CD4-positive, alpha-beta memory T cell (primary cell): ENCODE measurements around the gene CHPF2. TPM values are rescaled to one million over a fixed set of nuclear protein-coding genes. Genes with fewer than 3 reads are reported as not detected.

Experiments used
- CTCF ChIA-PET: fragments of 350-600 bp; sonication (Branson Sonifier 250); formaldehyde crosslinking; loops from one replicate; lab custom pipeline; 2021; ENCODE audit warnings: inconsistent platforms; ENCODE audit not compliant: partially characterized antibody; lab: Charles Lee
- POLR2A ChIA-PET: fragments of 350-600 bp; sonication (Branson Sonifier 250); formaldehyde crosslinking; loops from one replicate; lab custom pipeline; 2021; ENCODE audit not compliant: partially characterized antibody; lab: Charles Lee
- DNase-seq, 5 donors: peaks; one replicate each; pipeline versions ENCODE4 v3.0.0 to v3.0.0-alpha.2; 2020 to 2022; ENCODE audit warnings: mixed read lengths in 1 of 5
- H3K27ac ChIP-seq: one replicate; pipeline ENCODE4 v1.7.0; 2013; ENCODE audit warnings: low read depth, low read length
- H3K27me3 ChIP-seq: 2 replicates; pipeline ENCODE4 v1.7.0; 2013; ENCODE audit warnings: mild to moderate bottlenecking, low read length, moderate library complexity; ENCODE audit not compliant: insufficient read depth
- H3K36me3 ChIP-seq: 2 replicates; pipeline ENCODE4 v1.7.0; 2013; ENCODE audit warnings: mild to moderate bottlenecking, low read length, moderate library complexity; ENCODE audit not compliant: insufficient read depth
- H3K4me1 ChIP-seq: 2 replicates; pipeline ENCODE4 v1.7.0; 2013; ENCODE audit warnings: mild to moderate bottlenecking, low read length, moderate library complexity; ENCODE audit not compliant: insufficient read depth
- H3K4me3 ChIP-seq, 2 donors: one replicate each; pipeline ENCODE4 v1.7.0; 2013; ENCODE audit warnings: low read length in 2 of 2, mild to moderate bottlenecking in 1 of 2
- H3K9me3 ChIP-seq, 2 donors: one replicate each; pipeline ENCODE4 v1.7.0; 2013; ENCODE audit warnings: low read length in 2 of 2, control low read depth in 1 of 2; ENCODE audit not compliant: control insufficient read depth in 1 of 2
- H3K27ac Mint-ChIP-seq, 7 donors: one replicate each; pipeline ENCODE4 v1.8.0; 2020 to 2021; ENCODE audit warnings: mixed read lengths in 7 of 7, mild to moderate bottlenecking in 6 of 7, inconsistent platforms in 3 of 7, moderate library complexity in 3 of 7
- H3K27me3 Mint-ChIP-seq, 2 donors: one replicate each; pipeline ENCODE4 v1.8.0; 2020 to 2021; ENCODE audit warnings: mixed read lengths in 2 of 2
- H3K36me3 Mint-ChIP-seq, 2 donors: one replicate each; pipeline ENCODE4 v1.8.0; 2020 to 2021; ENCODE audit warnings: mixed read lengths in 2 of 2, inconsistent platforms in 1 of 2, mild to moderate bottlenecking in 1 of 2
- H3K4me1 Mint-ChIP-seq, 4 donors: one replicate each; pipeline ENCODE4 v1.8.0; 2020 to 2021; ENCODE audit warnings: mixed read lengths in 4 of 4, mild to moderate bottlenecking in 1 of 4
- H3K4me3 Mint-ChIP-seq, 8 donors: one replicate each; pipeline ENCODE4 v1.8.0; 2020 to 2021; ENCODE audit warnings: mixed read lengths in 8 of 8, mild to moderate bottlenecking in 7 of 8, moderate library complexity in 6 of 8, inconsistent platforms in 3 of 8
- H3K9me3 Mint-ChIP-seq, 8 donors: one replicate each; pipeline ENCODE4 v1.8.0; 2020 to 2021; ENCODE audit warnings: mixed read lengths in 8 of 8, mild to moderate bottlenecking in 5 of 8, inconsistent platforms in 3 of 8, moderate library complexity in 1 of 8
- intact Hi-C: fragments of 100-400 bp; cut with micrococcal nuclease; formaldehyde crosslinking; loops from one replicate; pipeline ENCODE4 v1.15.1; 2023
- polyA plus RNA-seq, 2 donors: library from polyadenylated mRNA; unstranded; fragments of 300-500 nt; fragmentation: Illumina TruSeq; gene quantifications; one replicate each; pipeline ENCODE4 v1.2.3, GENCODE V29; 2021
- total RNA-seq, 2 experiments: library from RNA; stranded (reverse); gene quantifications; one replicate each; pipeline ENCODE4 v1.2.3, GENCODE V29; 2021

Gene CHPF2
- total RNA-seq (10 to 100 TPM; 52.2 to 52.3 TPM), polyA plus RNA-seq (10 to 100 TPM; 25.3 to 28.6 TPM)

GRCh38 chr7:151232091-151232916 lies at the start of gene CHPF2:
CHPF2 (plus strand) TSS chr7:151232483; CDS start chr7:151234012, 1,529 bp downstream.
- POLR2A ChIA-PET, result interaction anchor here (0.9 to 3.6 kb wide), 6 partner anchors 11 to 115 kb away, joined by 3 to 50 read pairs (median 4); no protein-coding TSS in a partner anchor

GRCh38 chr7:151185762-151186639 lies 46.3 kb upstream of the CHPF2 start:
- Mint-ChIP-seq H3K27ac (no peak overlapping the region), H3K27me3 (peaks cover 0 to 2% of the 10 kb centered on the region in 2 donors), H3K4me3 (no peak overlapping the region), H3K36me3 (no peaks in the 10 kb centered on the region), H3K4me1 (no peaks in the 10 kb centered on the region), H3K9me3 (peaks cover 0 to 1% (median 0%) of the 10 kb centered on the region in 8 donors)
- intact Hi-C loops, result no loop called here
- Histone ChIP-seq H3K36me3 (no peaks in the 10 kb centered on the region), H3K9me3 (no peaks in the 10 kb centered on the region), H3K4me3 (no peak overlapping the region), H3K27ac (no peak overlapping the region), H3K27me3 (no peaks in the 10 kb centered on the region), H3K4me1 (no peaks in the 10 kb centered on the region)
- ChIA-PET CTCF (interaction anchor here (1.0 kb wide), 1 partner anchor 41 kb away, joined by 3 read pairs; the partner anchor contains the start of gene ABCF2), POLR2A (no interaction called here)
- DNase-seq, result no peak

More at GRCh38 chr7:151232091-151232916, at the start of gene CHPF2:
- no peaks in the 10 kb centered on the region for H3K27me3 Mint-ChIP-seq
- Histone ChIP-seq H3K27ac (peak within 1 kb of the TSS; percentile 85), H3K4me3 (peak within 1 kb of the TSS; percentile 75 to 94), H3K9me3 (no peaks in the 10 kb centered on the region), H3K4me1 (peaks cover 38% of the 10 kb centered on the region), H3K27me3 (no peaks in the 10 kb centered on the region), H3K36me3 (peaks cover 22% of the 10 kb centered on the region)
- DNase-seq, result peak; percentile 83 to 90 (median 87)
- no peaks in the 10 kb centered on the region for H3K9me3 Mint-ChIP-seq
- H3K36me3 Mint-ChIP-seq, result peaks cover 11 to 28% of the 10 kb centered on the region in 2 donors
- CTCF ChIA-PET, result interaction anchor here (2.1 kb wide), 1 partner anchor 11 kb away, joined by 16 read pairs; no protein-coding TSS in a partner anchor
- intact Hi-C loops, result loop anchor here (1.0 to 5.0 kb wide), 3 partner anchors 12 to 400 kb away; partner anchors contain the start of genes FASTK and TMUB1
- H3K4me1 Mint-ChIP-seq, result peaks cover 18 to 55% (median 33%) of the 10 kb centered on the region in 4 donors
- H3K4me3 Mint-ChIP-seq, result peak within 1 kb of the TSS; percentile 98 to 100 (median 99)
- peak within 1 kb of the TSS; percentile 95 to 99 (median 98) for H3K27ac Mint-ChIP-seq

- no peak within 1 kb of the TSS for H3K4me3 Mint-ChIP-seq
- H3K36me3 Mint-ChIP-seq, result no peaks in the 10 kb centered on the region
- intact Hi-C loops, result no loop called here
- no peaks in the 10 kb centered on the region for H3K36me3 ChIP-seq
- CTCF ChIA-PET, result no interaction called here
- H3K27me3 Mint-ChIP-seq, result peaks cover 0 to 2% of the 10 kb centered on the region in 2 donors
- POLR2A ChIA-PET, result no interaction called here
- no peak for DNase-seq
- H3K4me3 ChIP-seq, result no peak within 1 kb of the TSS
- H3K9me3 ChIP-seq, result no peaks in the 10 kb centered on the region
- H3K27ac ChIP-seq, result no peak within 1 kb of the TSS
- no peak within 1 kb of the TSS for H3K27ac Mint-ChIP-seq
- H3K9me3 Mint-ChIP-seq, result peaks cover 0 to 1% (median 0%) of the 10 kb centered on the region in 8 donors
- H3K27me3 ChIP-seq, result no peaks in the 10 kb centered on the region
- no peaks in the 10 kb centered on the region for H3K4me1 Mint-ChIP-seq
- H3K4me1 ChIP-seq, result no peaks in the 10 kb centered on the region
Observed at GRCh38 chr7:151186640-151187408, 45.5 kb upstream of the CHPF2 start, which contains the start of gene ASB10. ASB10 (minus strand) TSS chr7:151187250; CDS start chr7:151187130, 120 bp downstream.

GRCh38 chr7:151187409-151188251 lies 44.7 kb upstream of the CHPF2 start:
- Mint-ChIP-seq H3K27me3 (no peaks in the 10 kb centered on the region), H3K4me3 (no peak overlapping the region), H3K27ac (no peak overlapping the region), H3K4me1 (no peaks in the 10 kb centered on the region), H3K9me3 (peaks cover 0 to 1% (median 0%) of the 10 kb centered on the region in 8 donors), H3K36me3 (no peaks in the 10 kb centered on the region)
- intact Hi-C loops, result no loop called here
- Histone ChIP-seq H3K4me1 (no peaks in the 10 kb centered on the region), H3K27me3 (no peaks in the 10 kb centered on the region), H3K9me3 (no peaks in the 10 kb centered on the region), H3K27ac (no peak overlapping the region), H3K4me3 (no peak overlapping the region), H3K36me3 (no peaks in the 10 kb centered on the region)
- ChIA-PET POLR2A (no interaction called here), CTCF (no interaction called here)
- DNase-seq, result no peak

- no peak for DNase-seq
- intact Hi-C loops, result no loop called here
- no peaks in the 10 kb centered on the region for H3K4me1 ChIP-seq
- H3K36me3 ChIP-seq, result no peaks in the 10 kb centered on the region
- H3K9me3 ChIP-seq, result no peaks in the 10 kb centered on the region
- H3K4me3 ChIP-seq, result no peak overlapping the region
- H3K27me3 Mint-ChIP-seq, result no peaks in the 10 kb centered on the region
- H3K4me3 Mint-ChIP-seq, result no peak overlapping the region
- ChIA-PET CTCF (no interaction called here), POLR2A (no interaction called here)
- no peaks in the 10 kb centered on the region for H3K27me3 ChIP-seq
- H3K4me1 Mint-ChIP-seq, result no peaks in the 10 kb centered on the region
- H3K36me3 Mint-ChIP-seq, result no peaks in the 10 kb centered on the region
- peaks cover 0 to 1% (median 0%) of the 10 kb centered on the region in 8 donors for H3K9me3 Mint-ChIP-seq
- H3K27ac ChIP-seq, result no peak overlapping the region
- no peak overlapping the region for H3K27ac Mint-ChIP-seq
Observed at GRCh38 chr7:151188252-151188542, 44.1 kb upstream of the CHPF2 start.

GRCh38 chr7:151189038-151189437 lies 43.2 kb upstream of the CHPF2 start:
- ChIA-PET POLR2A (no interaction called here), CTCF (no interaction called here)
- Mint-ChIP-seq H3K27ac (no peak overlapping the region), H3K36me3 (no peaks in the 10 kb centered on the region), H3K9me3 (peaks cover 0 to 1% (median 0%) of the 10 kb centered on the region in 8 donors), H3K4me3 (no peak overlapping the region), H3K27me3 (no peaks in the 10 kb centered on the region), H3K4me1 (peaks cover under 1 to 6% (median under 1%) of the 10 kb centered on the region in 4 donors)
- intact Hi-C loops, result no loop called here
- no peak for DNase-seq
- Histone ChIP-seq H3K36me3 (no peaks in the 10 kb centered on the region), H3K9me3 (no peaks in the 10 kb centered on the region), H3K27ac (no peak overlapping the region), H3K4me3 (no peak overlapping the region), H3K4me1 (peaks cover 3% of the 10 kb centered on the region), H3K27me3 (no peaks in the 10 kb centered on the region)
